Dedifferentiated amniotic fluid mesenchymal stem cell (primary cell): Measurements from ENCODE around the gene LCK.
A peak's percentile ranks its signal among the peaks of the same experiment; 100 is the strongest.
"Not testable (repeated sequence)": the region's sequence is repeated elsewhere in the genome, so short reads cannot be mapped to it uniquely, and the experiment has no call there.

Experiments used
- DNase-seq: peaks from one replicate; pipeline ENCODE4 v3.0.0-alpha.2; 2016; ENCODE audit errors: extremely low spot score

LCK gene

GRCh38 chr1:32239790-32240139, 11.3 kb upstream of the LCK start:
- no peak for DNase-seq

- DNase-seq = peak; percentile 24
Observed at GRCh38 chr1:32240140-32240951, 10.7 kb upstream of the LCK start.

GRCh38 chr1:32241001-32241763, 9.9 kb upstream of the LCK start:
- DNase-seq = no peak

- DNase-seq = no peak
Observed at GRCh38 chr1:32242341-32242851, 8.7 kb upstream of the LCK start.

GRCh38 chr1:32246888-32247273, 4.2 kb upstream of the LCK start, which contains the start of gene FAM167B:
FAM167B (plus strand) TSS chr1:32247222; CDS start chr1:32247422, 200 bp downstream.
- peak; percentile 63 for DNase-seq

- DNase-seq = no peak
Observed at GRCh38 chr1:32247452-32247851, 3.6 kb upstream of the LCK start.

GRCh38 chr1:32247983-32248889, 2.8 kb upstream of the LCK start:
- DNase-seq = no peak

GRCh38 chr1:32249831-32250525, 1.1 kb upstream of the LCK start:
- no peak for DNase-seq

GRCh38 chr1:32255072-32256071, 4.3 kb downstream of the LCK start:
- no peak for DNase-seq

- DNase-seq = no peak
Observed at GRCh38 chr1:32256473-32257226, 5.6 kb downstream of the LCK start.

GRCh38 chr1:32257227-32257508, 6.1 kb downstream of the LCK start:
- no peak for DNase-seq

- DNase-seq = not testable (repeated sequence)
Observed at GRCh38 chr1:32263236-32263593, 12.2 kb downstream of the LCK start.

GRCh38 chr1:32263744-32264143, 12.7 kb downstream of the LCK start:
- DNase-seq = no peak

- DNase-seq = no peak
Observed at GRCh38 chr1:32265846-32266245, 14.8 kb downstream of the LCK start.

GRCh38 chr1:32266921-32267591, 16.0 kb downstream of the LCK start:
- peak; percentile 56 for DNase-seq

- no peak for DNase-seq
Observed at GRCh38 chr1:32269744-32270143, 18.7 kb downstream of the LCK start.

GRCh38 chr1:32272557-32273390, 21.7 kb downstream of the LCK start:
- DNase-seq = no peak
